Muscle layer of duodenum (tissue), 2 donors: ENCODE data around the gene BHLHA15.

Source experiments
- H3K27ac ChIP-seq: one replicate; pipeline ENCODE4 v1.7.0; 2013; ENCODE audit warnings: mild to moderate bottlenecking, low read length
- H3K27me3 ChIP-seq: one replicate; pipeline ENCODE4 v1.7.0; 2013; ENCODE audit warnings: low read depth, mild to moderate bottlenecking, control low read depth, low read length
- H3K36me3 ChIP-seq, 2 donors: one replicate each; pipeline ENCODE4 v1.7.0; 2013; ENCODE audit warnings: low read length in 2 of 2, control low read depth in 1 of 2, mild to moderate bottlenecking in 1 of 2; ENCODE audit not compliant: insufficient read depth in 2 of 2, control insufficient read depth in 1 of 2
- H3K4me1 ChIP-seq, 2 donors: one replicate each; pipeline ENCODE4 v1.7.0; 2013; ENCODE audit warnings: low read length in 2 of 2, mild to moderate bottlenecking in 2 of 2, control low read depth in 1 of 2, moderate library complexity in 1 of 2; ENCODE audit not compliant: insufficient read depth in 2 of 2, control insufficient read depth in 1 of 2
- H3K4me3 ChIP-seq, 2 donors: one replicate each; pipeline ENCODE4 v1.7.0; 2013; ENCODE audit warnings: low read length in 2 of 2, low read depth in 1 of 2, mild to moderate bottlenecking in 1 of 2
- H3K9me3 ChIP-seq, 2 donors: one replicate each; pipeline ENCODE4 v1.7.0; 2013; ENCODE audit warnings: low read length in 2 of 2, control low read depth in 1 of 2, mild to moderate bottlenecking in 1 of 2; ENCODE audit not compliant: control insufficient read depth in 1 of 2
- donor health status: healthy.

The BHLHA15 gene

DNA sequence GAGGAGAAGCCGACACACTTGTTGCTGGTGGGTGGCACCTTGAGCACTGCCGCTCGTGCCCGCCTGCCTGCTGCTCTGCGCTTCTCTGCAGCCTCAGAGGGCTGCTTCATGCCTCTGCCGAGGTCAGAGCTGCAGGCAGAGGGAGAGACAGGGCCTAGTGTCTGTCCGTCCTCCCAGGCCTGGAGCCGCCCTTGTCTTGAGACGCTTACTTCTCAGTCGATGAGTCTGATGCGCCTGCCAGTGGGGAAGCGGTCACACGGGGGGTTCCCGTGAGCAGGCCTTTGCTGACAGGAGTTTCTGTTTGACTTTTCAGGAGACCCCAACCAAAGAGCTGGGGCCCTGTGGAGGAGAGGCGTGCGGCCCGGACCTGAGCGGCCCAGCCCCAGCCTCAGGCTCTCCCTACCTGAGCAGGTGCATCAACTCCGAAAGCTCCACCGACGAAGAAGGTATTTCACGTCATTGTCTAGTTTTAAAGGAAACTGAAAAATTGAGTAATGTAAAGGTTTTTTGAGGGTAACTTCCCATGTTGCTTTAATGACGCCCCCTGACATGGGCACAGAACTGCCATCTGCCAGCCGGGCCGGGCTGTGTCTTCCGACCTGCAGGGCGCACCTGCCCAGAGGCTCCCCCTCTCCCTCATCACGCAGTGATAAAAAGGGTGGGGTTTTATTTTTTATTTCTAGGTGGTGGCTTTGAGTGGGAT, 7.8 kb upstream of the BHLHA15 start:
- Histone ChIP-seq H3K36me3 (peaks cover 13 to 46% of the 10 kb centered on the region in 2 donors), H3K27ac (no peak overlapping the region), H3K27me3 (no peaks in the 10 kb centered on the region), H3K9me3 (peaks cover 0 to 2% of the 10 kb centered on the region in 2 donors), H3K4me3 (no peak overlapping the region), H3K4me1 (no peaks in the 10 kb centered on the region)

DNA sequence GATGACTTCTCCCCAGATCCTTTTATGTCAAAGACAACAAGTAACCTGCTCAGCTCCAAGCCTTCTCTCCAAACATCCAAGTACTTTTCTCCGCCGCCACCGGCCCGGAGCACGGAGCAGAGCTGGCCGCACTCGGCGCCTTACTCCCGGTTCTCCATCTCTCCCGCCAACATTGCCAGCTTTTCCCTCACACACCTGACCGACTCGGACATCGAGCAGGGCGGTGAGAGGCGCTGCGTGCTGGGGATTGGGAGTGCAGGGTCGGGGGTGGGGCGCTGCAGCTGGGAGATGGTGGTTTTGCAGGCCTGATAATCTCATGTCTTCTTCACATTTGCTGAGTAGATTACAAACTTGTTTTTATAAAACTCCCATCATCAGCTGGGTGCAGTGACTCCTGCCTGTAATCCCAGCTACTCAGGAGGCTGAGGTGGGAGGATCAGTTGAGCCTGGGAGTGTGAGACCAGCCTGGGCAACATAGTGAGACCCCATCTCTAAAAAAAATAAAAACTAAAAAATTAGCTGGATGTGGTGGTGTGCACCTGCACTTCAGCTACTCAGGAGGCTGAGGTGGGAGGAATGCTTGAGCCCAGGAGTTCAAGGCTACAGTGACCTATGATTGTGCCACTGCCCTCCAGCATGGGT, 7.2 kb upstream of the BHLHA15 start:
- Histone ChIP-seq H3K4me1 (no peaks in the 10 kb centered on the region), H3K36me3 (peaks cover 13 to 46% of the 10 kb centered on the region in 2 donors)

DNA sequence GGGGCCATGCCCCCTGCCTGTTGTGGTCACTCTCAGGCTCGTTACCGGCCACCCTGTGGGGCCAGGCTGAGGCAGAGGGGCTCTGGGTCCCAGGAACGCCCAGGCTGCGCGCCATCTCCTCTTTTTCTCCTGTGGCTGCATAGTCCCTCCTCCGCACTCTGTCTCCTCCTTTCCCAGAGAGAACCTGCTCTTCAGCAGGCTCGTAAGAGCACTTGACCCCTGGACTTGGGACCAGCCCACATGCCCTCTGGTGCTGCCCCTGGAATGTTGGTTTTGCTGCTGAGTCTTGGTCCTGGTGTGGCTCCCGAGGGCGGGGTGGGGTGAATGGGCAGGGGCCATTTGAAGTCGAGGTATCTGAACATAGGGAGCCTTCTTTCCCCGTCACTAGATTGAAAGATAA, 6.6 kb upstream of the BHLHA15 start:
- H3K4me3 ChIP-seq = no peak overlapping the region
- H3K27me3 ChIP-seq = no peaks in the 10 kb centered on the region
- H3K4me1 ChIP-seq = no peaks in the 10 kb centered on the region
- H3K36me3 ChIP-seq = peaks cover 13 to 46% of the 10 kb centered on the region in 2 donors
- no peak overlapping the region for H3K27ac ChIP-seq
- H3K9me3 ChIP-seq = no peaks in the 10 kb centered on the region

More for the DNA sequence above, 7.2 kb upstream of the BHLHA15 start:
- Histone ChIP-seq H3K4me3 (no peak overlapping the region), H3K27ac (no peak overlapping the region), H3K9me3 (no peaks in the 10 kb centered on the region), H3K27me3 (no peaks in the 10 kb centered on the region)

DNA sequence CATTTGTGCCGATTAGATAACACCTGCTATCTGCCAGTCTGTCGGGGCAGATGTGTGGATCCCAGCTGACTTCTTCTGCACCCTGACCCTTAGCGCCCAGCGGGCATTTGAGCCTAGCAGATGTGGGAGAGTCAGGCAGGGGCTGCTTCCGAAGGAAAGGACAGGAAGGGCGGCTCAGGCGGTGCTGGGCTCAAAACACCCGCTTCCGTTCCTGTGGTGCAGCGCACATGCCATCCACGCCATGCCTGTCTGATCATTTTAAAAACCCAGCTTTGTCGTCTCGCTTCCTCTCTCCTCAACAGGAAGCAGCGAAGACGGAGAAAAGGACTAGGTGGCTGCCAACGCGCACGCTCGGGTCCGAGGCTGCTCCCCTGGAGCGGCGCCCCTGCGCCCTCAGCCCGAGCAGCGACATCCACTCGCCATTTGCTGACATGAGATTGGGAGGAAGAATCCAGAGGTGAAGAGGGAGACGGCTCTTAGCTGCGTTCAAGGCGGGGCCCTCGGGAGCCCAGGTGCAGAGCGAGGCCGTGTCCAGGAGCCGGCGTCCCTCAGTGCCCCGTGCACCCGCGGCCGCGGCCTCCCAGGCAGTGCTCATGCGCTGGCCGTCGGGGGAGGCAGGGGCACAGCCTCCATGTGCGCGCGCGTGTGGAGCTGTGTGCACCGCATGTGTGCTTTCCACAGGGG, 5.9 kb upstream of the BHLHA15 start:
- Histone ChIP-seq H3K4me3 (no peak overlapping the region), H3K4me1 (no peaks in the 10 kb centered on the region), H3K36me3 (peaks cover 13 to 46% of the 10 kb centered on the region in 2 donors), H3K9me3 (no peaks in the 10 kb centered on the region), H3K27me3 (no peaks in the 10 kb centered on the region), H3K27ac (no peak overlapping the region)

DNA sequence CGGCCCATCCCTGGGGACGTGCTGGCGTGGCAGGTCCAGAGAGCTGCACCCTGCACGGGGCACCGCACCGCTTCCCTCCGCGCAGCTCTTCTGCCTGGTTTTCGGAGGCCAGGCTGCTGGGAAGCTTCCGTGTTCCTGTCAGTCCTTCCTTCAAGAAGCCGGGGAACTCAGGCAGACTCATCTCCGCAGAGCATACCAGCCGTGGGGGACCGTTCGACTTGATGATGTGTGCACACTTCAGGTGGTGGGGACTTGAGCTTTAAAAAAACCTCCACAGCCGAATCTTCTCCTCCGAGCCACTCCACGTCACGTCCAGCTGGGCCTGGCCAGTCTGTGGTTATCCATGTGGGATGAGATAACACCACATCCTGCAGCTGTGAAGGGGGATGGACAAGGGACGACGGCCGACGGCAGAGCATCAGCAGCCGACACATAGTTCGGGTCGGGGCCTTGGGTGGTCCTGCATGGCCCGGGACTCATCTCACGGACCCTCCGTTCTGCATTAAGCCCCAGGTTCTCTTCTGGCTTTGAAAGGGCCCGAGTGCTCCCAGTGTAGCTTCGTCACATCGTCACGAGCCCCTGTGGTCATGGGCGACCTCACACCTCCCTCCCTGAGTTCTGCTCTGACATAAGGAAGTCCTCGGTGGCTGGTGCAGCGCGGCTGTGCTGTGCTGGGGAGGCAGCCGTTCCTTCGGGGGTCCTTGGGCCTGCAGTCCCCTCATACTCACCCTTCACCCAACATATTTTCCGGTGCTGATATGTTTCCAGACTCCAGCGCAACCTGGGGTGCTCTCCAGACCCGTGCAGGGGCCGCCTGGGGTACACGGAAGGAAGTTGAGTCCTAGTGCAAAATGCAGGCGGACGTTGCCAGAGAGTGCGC, 4.5 kb upstream of the BHLHA15 start:
- no peak overlapping the region for H3K4me3 ChIP-seq
- no peaks in the 10 kb centered on the region for H3K9me3 ChIP-seq
- no peaks in the 10 kb centered on the region for H3K27me3 ChIP-seq
- H3K4me1 ChIP-seq = no peaks in the 10 kb centered on the region
- peaks cover 13 to 46% of the 10 kb centered on the region in 2 donors for H3K36me3 ChIP-seq
- no peak overlapping the region for H3K27ac ChIP-seq

DNA sequence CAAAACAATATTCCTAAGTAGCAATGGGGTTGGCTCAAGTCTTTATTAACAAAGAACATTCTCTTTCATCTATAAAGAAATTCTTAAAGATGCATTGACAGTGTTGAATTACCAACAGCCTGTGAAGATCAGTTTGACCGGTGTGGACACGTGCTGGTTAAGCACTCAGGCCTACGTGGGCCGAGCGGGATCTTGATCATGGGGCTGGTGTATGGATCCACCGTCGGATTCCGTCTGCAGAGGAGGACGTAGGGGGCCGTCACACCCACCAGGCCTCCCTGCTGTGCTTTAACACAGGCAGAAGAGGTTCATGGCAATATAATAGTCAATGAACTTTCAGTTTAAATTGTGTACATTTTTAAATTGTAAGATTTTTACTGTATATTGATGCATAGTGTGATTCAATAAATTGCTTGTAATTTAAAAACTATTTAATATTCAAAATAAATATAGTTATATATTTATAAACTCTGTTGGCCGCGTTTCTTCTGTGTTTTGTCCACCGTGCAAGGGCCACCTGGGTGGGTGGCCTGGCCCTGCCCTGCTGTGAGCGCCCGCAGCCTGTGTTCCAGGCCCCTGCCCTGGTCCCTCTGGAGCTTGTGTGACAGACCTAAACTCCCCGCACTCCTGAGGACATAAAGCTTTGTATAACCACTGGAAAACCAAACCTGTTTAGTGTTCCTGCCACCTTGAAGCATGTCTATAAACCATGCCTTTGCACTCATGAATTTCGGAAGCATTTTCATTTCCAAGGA, 1.9 kb upstream of the BHLHA15 start:
- Histone ChIP-seq H3K27ac (no peak overlapping the region), H3K9me3 (no peaks in the 10 kb centered on the region), H3K4me3 (no peak overlapping the region), H3K27me3 (no peaks in the 10 kb centered on the region), H3K36me3 (peaks cover 13 to 32% of the 10 kb centered on the region in 2 donors), H3K4me1 (no peaks in the 10 kb centered on the region)

DNA sequence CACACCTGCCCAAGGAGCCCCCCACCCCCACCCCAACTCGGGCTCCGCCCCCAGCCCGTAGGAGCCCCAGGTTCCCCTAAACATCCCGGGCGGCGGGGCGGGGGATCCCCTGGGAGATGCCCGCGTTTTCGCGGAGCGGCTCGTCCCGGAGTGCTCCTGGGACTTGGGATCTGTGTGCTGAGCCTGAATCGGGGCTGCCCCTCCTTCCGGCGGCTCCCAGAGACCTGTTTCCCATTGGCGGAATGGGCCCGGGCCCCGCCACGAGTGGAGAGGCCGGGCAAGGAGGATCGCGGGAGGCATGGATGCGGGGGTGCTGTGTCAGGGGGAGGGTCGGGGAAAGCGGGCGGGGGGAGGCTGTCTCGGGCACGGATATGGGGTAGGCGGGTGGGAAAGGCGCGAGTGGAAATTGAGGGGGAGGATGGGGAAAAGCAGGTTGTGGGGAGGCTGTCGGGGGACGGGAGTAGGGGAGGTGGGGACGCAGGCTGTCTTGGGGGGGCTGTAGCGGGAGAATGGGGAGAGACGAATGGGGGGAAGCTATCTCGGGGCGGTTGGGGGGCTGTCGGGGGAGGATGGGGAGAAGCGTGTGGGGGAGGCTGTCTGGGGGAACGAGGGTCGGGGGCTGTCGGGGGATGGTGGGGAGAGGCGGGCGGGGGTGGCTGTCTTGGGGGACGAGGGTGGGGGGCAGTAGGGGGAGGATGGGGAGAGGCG, 572 bp upstream of the BHLHA15 start:
- Histone ChIP-seq H3K36me3 (peaks cover 11 to 18% of the 10 kb centered on the region in 2 donors), H3K27ac (no peak overlapping the region), H3K27me3 (no peaks in the 10 kb centered on the region), H3K9me3 (no peaks in the 10 kb centered on the region), H3K4me3 (peak overlapping the region in 1 of 2 donors; percentile 48), H3K4me1 (no peaks in the 10 kb centered on the region)

DNA sequence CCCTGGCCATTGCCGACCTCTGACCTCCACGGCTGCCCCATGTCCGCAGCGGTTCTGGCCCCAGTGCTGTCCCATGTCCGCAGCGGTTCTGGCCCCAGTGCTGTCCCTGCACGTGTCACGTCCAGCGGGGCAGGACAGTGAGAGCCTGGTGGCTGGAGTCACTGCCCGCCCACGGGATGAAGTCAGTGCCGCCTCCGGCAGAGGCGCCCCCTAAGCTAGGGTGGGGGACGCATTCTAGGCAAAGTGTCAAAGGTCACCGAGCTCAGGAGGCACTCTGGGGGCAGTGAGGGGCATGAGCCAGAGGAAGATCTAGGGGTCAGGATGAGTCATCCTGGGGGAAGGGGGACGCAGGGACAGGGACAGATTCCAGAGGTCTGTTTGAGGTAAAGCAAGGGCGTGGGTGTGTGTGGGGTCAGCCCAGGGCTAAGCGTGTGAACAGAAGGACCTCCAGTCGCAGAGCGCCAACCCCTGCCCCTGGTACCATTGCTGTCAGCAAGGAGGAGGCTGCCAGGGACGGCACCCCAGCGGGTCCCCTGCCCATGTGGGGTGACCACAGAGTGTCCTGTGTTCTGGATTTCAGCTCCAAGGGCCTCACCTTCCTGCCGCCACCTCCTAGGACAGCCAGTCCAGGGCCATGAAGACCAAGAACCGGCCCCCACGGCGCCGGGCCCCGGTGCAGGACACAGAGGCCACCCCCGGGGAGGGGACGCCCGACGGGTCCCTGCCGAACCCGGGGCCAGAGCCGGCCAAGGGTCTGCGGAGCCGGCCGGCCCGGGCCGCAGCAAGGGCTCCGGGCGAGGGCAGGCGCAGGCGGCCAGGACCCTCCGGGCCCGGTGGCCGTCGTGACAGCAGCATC, 665 bp downstream of the BHLHA15 start:
- Histone ChIP-seq H3K9me3 (no peaks in the 10 kb centered on the region), H3K36me3 (peaks cover 2 to 10% of the 10 kb centered on the region in 2 donors), H3K4me1 (no peaks in the 10 kb centered on the region), H3K4me3 (peak overlapping the region in 1 of 2 donors; percentile 11), H3K27ac (no peak overlapping the region), H3K27me3 (no peaks in the 10 kb centered on the region)

DNA sequence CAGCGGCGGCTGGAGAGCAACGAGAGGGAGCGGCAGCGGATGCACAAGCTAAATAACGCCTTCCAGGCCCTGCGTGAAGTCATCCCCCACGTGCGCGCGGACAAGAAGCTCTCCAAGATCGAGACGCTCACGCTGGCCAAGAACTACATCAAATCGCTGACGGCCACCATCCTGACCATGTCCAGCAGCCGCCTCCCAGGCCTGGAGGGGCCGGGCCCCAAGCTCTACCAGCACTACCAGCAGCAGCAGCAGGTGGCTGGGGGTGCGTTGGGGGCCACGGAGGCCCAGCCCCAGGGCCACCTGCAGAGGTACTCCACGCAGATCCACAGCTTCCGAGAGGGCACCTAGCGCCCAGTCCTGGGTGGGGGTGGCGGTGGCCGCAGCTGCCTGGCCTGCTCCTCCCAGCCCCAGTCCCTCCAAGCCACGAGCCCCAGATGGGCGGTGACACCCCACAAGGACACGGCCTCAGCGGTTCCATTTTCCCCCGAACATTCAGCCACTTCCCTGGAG, 1.3 kb downstream of the BHLHA15 start:
- Histone ChIP-seq H3K9me3 (no peaks in the 10 kb centered on the region), H3K36me3 (peaks cover 0 to 11% of the 10 kb centered on the region in 2 donors), H3K27me3 (no peaks in the 10 kb centered on the region), H3K27ac (no peak overlapping the region), H3K4me1 (no peaks in the 10 kb centered on the region), H3K4me3 (no peak overlapping the region)
